HG03469 (cell line): Measurements from ENCODE around the gene PPP2R5D.

Source experiments
- ATAC-seq: cut with Tn5 transposase; IDR thresholded peaks from one replicate; pipeline ENCODE4 v1.9.1; 2021; ENCODE audit warnings: mild to moderate bottlenecking, moderate library complexity, moderate number of reproducible peaks; ENCODE audit not compliant: unreplicated experiment

PPP2R5D gene

GRCh38 chr6:42963179-42963854, 21.1 kb upstream of the PPP2R5D start:
- ATAC-seq, result no peak

GRCh38 chr6:42963855-42964605, 20.3 kb upstream of the PPP2R5D start:
- ATAC-seq, result no peak

- ATAC-seq, result no peak
These were observed 17.8 kb upstream of the PPP2R5D start for GRCh38 chr6:42966571-42966970.

GRCh38 chr6:42967228-42967627, 17.1 kb upstream of the PPP2R5D start:
- no peak for ATAC-seq

GRCh38 chr6:42968126-42968701, 16.2 kb upstream of the PPP2R5D start:
- no peak for ATAC-seq

GRCh38 chr6:42968783-42969182, 15.6 kb upstream of the PPP2R5D start:
- no peak for ATAC-seq

GRCh38 chr6:42969431-42969830, 14.9 kb upstream of the PPP2R5D start:
- ATAC-seq, result no peak

- no peak for ATAC-seq
These were observed 14.4 kb upstream of the PPP2R5D start for GRCh38 chr6:42969934-42970333.

- ATAC-seq, result no peak
These were observed 13.3 kb upstream of the PPP2R5D start for GRCh38 chr6:42970871-42971612.

GRCh38 chr6:42971746-42972327, 12.5 kb upstream of the PPP2R5D start:
- no peak for ATAC-seq

GRCh38 chr6:42973926-42974325, 10.4 kb upstream of the PPP2R5D start:
- ATAC-seq, result no peak

GRCh38 chr6:42974919-42975505, 9.4 kb upstream of the PPP2R5D start:
- ATAC-seq, result no peak

- ATAC-seq, result peak; percentile 16
These were observed 5.9 kb upstream of the PPP2R5D start for GRCh38 chr6:42978487-42978838.

GRCh38 chr6:42978839-42979522, 5.4 kb upstream of the PPP2R5D start, which contains the start of gene PEX6:
Gene PEX6, minus strand, starts transcription at chr6:42979181. Its CDS starts 31 bp downstream, at chr6:42979150.
- peak; percentile 73 for ATAC-seq

- no peak for ATAC-seq
These were observed 4.7 kb upstream of the PPP2R5D start for GRCh38 chr6:42979523-42980177.

- no peak for ATAC-seq
These were observed 2.5 kb upstream of the PPP2R5D start for GRCh38 chr6:42981836-42982235.

- no peak for ATAC-seq
These were observed 630 bp downstream of the PPP2R5D start for GRCh38 chr6:42984924-42985475.

- ATAC-seq, result no peak
These were observed 3.4 kb downstream of the PPP2R5D start for GRCh38 chr6:42987533-42988451.
